RWPE2 (cell line): ENCODE measurements around the gene C6orf141.
A peak's percentile ranks its signal among the peaks of the same experiment; 100 is the strongest.

Experiments
- ATAC-seq: fragments of 200-7000 bp; cut with Tn5 transposase; 3 replicates; pipeline ENCODE4 v1.9.1; 2021; ENCODE audit warnings: low read depth
- DNase-seq: peaks from one replicate; pipeline ENCODE4 v3.0.0-alpha.2; 2020; ENCODE audit warnings: low spot score
- H3K27ac ChIP-seq: fragments of 450-650 bp; 2 replicates; pipeline ENCODE4 v1.5.1; 2017; ENCODE audit warnings: mild to moderate bottlenecking; ENCODE audit not compliant: poor library complexity, severe bottlenecking
- H3K27me3 ChIP-seq: fragments of 250-450 bp; sonication (Bioruptor Pico); 2 replicates; pipeline ENCODE4 v1.5.1; 2021; ENCODE audit warnings: mild to moderate bottlenecking, moderate library complexity; ENCODE audit not compliant: insufficient read depth, poor library complexity, severe bottlenecking
- H3K36me3 ChIP-seq: fragments of 250-450 bp; sonication (Bioruptor Pico); 2 replicates; pipeline ENCODE4 v1.5.1; 2020; ENCODE audit warnings: low read depth, mild to moderate bottlenecking, moderate library complexity
- H3K4me1 ChIP-seq: fragments of 250-450 bp; sonication (Bioruptor Pico); 2 replicates; pipeline ENCODE4 v1.5.1; 2021; ENCODE audit warnings: mild to moderate bottlenecking, moderate library complexity; ENCODE audit not compliant: insufficient read depth, poor library complexity, severe bottlenecking
- H3K4me3 ChIP-seq: fragments of 250-450 bp; sonication (Bioruptor Pico); 2 replicates; pipeline ENCODE4 v1.5.1; 2021; ENCODE audit warnings: mild to moderate bottlenecking, moderate library complexity; ENCODE audit not compliant: severe bottlenecking
- H3K9me3 ChIP-seq: fragments of 250-450 bp; sonication (Bioruptor Pico); 2 replicates; pipeline ENCODE4 v1.5.1; 2021; ENCODE audit warnings: mild to moderate bottlenecking, moderate library complexity; ENCODE audit not compliant: severe bottlenecking
- TF ChIP-seq, protein P1 (sequence below): fragments of 450-650 bp; IDR thresholded peaks from one replicate; pipeline ENCODE4 v1.5.1; 2017; ENCODE audit warnings: mild to moderate bottlenecking, moderate library complexity; ENCODE audit not compliant: poor library complexity, severe bottlenecking

The C6orf141 gene

GRCh38 chr6:49527320-49527719 is 23.1 kb upstream of the C6orf141 start:
- Histone ChIP-seq H3K36me3 (no peaks in the 10 kb centered on the region), H3K9me3 (no peaks in the 10 kb centered on the region), H3K27ac (no peak overlapping the region), H3K4me1 (no peaks in the 10 kb centered on the region), H3K27me3 (no peaks in the 10 kb centered on the region), H3K4me3 (no peak overlapping the region)
- no peak for DNase-seq
- TF ChIP-seq, protein P1, sequence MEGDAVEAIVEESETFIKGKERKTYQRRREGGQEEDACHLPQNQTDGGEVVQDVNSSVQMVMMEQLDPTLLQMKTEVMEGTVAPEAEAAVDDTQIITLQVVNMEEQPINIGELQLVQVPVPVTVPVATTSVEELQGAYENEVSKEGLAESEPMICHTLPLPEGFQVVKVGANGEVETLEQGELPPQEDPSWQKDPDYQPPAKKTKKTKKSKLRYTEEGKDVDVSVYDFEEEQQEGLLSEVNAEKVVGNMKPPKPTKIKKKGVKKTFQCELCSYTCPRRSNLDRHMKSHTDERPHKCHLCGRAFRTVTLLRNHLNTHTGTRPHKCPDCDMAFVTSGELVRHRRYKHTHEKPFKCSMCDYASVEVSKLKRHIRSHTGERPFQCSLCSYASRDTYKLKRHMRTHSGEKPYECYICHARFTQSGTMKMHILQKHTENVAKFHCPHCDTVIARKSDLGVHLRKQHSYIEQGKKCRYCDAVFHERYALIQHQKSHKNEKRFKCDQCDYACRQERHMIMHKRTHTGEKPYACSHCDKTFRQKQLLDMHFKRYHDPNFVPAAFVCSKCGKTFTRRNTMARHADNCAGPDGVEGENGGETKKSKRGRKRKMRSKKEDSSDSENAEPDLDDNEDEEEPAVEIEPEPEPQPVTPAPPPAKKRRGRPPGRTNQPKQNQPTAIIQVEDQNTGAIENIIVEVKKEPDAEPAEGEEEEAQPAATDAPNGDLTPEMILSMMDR: no peak
- ATAC-seq: no peak

DNA sequence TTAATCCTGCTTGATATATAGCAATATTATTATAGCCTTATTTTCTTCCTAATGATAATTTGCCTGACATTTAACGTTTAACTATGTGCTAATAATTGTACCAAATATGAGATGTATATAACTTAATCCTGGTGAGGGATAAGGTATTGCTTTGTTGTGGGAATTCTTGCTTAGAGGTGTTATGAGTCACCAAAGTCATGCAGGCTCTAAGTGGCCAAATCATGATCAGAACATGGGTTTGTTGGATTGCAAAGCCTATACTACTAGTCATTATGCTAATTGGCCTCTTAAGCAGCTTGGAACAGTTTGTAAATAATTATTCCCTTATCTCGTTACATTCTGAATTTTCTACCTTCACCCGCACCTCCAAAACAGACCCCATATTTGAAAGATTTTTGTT is 21.9 kb upstream of the C6orf141 start:
- Histone ChIP-seq H3K4me1 (no peaks in the 10 kb centered on the region), H3K27ac (no peak overlapping the region), H3K4me3 (no peak overlapping the region), H3K9me3 (no peaks in the 10 kb centered on the region), H3K27me3 (no peaks in the 10 kb centered on the region), H3K36me3 (no peaks in the 10 kb centered on the region)
- ATAC-seq: no peak
- TF ChIP-seq, protein P1: no peak
- DNase-seq: no peak

- Histone ChIP-seq H3K27me3 (no peaks in the 10 kb centered on the region), H3K4me1 (no peaks in the 10 kb centered on the region), H3K9me3 (no peaks in the 10 kb centered on the region), H3K4me3 (no peak overlapping the region), H3K27ac (no peak overlapping the region), H3K36me3 (no peaks in the 10 kb centered on the region)
- ATAC-seq (peak; percentile 35; the same call in 1 of the 3 replicates), DNase-seq (no peak)
- TF ChIP-seq, protein P1: no peak
These were observed 20.2 kb upstream of the C6orf141 start for GRCh38 chr6:49530141-49530776.

- no peak overlapping the region for H3K4me3 ChIP-seq
- H3K4me1 ChIP-seq: peaks cover 3% of the 10 kb centered on the region
- ATAC-seq: peak; percentile 97
- DNase-seq: no peak
- no peak overlapping the region for H3K27ac ChIP-seq
- H3K36me3 ChIP-seq: no peaks in the 10 kb centered on the region
- TF ChIP-seq, protein P1: peak; percentile 98
- no peaks in the 10 kb centered on the region for H3K27me3 ChIP-seq
- no peaks in the 10 kb centered on the region for H3K9me3 ChIP-seq
These were observed 18.5 kb upstream of the C6orf141 start for GRCh38 chr6:49531774-49532569.

DNA sequence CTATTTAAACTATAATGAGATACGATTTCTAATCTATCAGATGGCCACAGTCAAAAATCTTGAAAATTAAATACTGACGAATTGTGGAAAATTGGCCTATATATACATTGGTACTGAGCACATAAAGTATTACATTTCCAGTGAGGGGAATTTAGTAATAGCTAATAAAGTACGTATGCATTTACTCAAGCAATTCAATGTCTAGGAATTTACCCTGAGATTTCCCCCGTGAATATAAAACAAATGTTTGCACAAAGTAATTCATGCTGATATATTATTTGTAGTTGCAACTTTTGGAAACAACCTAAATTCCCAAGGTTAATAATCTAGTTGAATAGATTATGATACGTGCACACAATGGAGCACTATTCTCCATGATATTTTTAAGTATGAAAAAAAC is 14.7 kb upstream of the C6orf141 start:
- ATAC-seq (no peak), DNase-seq (no peak)
- no peaks in the 10 kb centered on the region for H3K9me3 ChIP-seq
- H3K4me1 ChIP-seq: peaks cover 11% of the 10 kb centered on the region
- no peaks in the 10 kb centered on the region for H3K27me3 ChIP-seq
- H3K36me3 ChIP-seq: no peaks in the 10 kb centered on the region
- TF ChIP-seq, protein P1: no peak
- H3K4me3 ChIP-seq: no peak overlapping the region
- H3K27ac ChIP-seq: no peak overlapping the region
